ENCODE measurements around the gene MARS1.

The MARS1 gene

GRCh38 chr12:57518920-57519795, 31.3 kb downstream of the MARS1 start:
- no peak for TF ChIP-seq POLR2A (IDR thresholded peaks at IDR 0.05; ENCODE audit: low read depth, low read length)
- DNase-seq (ENCODE audit: insufficient read length, low spot score) (no peak), FAIRE-seq (no peak)

- FAIRE-seq, result no peak
- no peak for DNase-seq (ENCODE audit: insufficient read length, low spot score)
- TF ChIP-seq POLR2A (IDR thresholded peaks at IDR 0.05; ENCODE audit: low read depth, low read length), result no peak
Observed at GRCh38 chr12:57519796-57520052, 31.9 kb downstream of the MARS1 start.

- no peak for FAIRE-seq
- peak; percentile 97 for TF ChIP-seq POLR2A (IDR thresholded peaks at IDR 0.05; ENCODE audit: low read depth, low read length)
- DNase-seq (ENCODE audit: insufficient read length, low spot score), result peak; percentile 81
Observed at GRCh38 chr12:57520053-57520818, 32.4 kb downstream of the MARS1 start, which contains the start of gene DDIT3. DDIT3 (minus strand) TSS chr12:57520514; CDS start chr12:57517406, 3,108 bp downstream.

GRCh38 chr12:57521525-57522010, 33.7 kb downstream of the MARS1 start:
- no peak for TF ChIP-seq POLR2A (IDR thresholded peaks at IDR 0.05; ENCODE audit: low read depth, low read length)
- DNase-seq (ENCODE audit: insufficient read length, low spot score), result no peak
- no peak for FAIRE-seq

- no peak for FAIRE-seq
Observed at GRCh38 chr12:57522011-57522886, 34.4 kb downstream of the MARS1 start, which contains the start of gene MBD6. MBD6 (plus strand) TSS chr12:57522824; CDS start chr12:57524304, 1,480 bp downstream.

GRCh38 chr12:57522887-57523705, 35.2 kb downstream of the MARS1 start:
- FAIRE-seq (no peak), DNase-seq (ENCODE audit: insufficient read length, low spot score) (no peak)
- TF ChIP-seq POLR2A (IDR thresholded peaks at IDR 0.05; ENCODE audit: low read depth, low read length), result no peak; the same call in 1 of the 2 replicates

More at GRCh38 chr12:57522011-57522886, 34.4 kb downstream of the MARS1 start, which contains the start of gene MBD6:
- DNase-seq (ENCODE audit: insufficient read length, low spot score), result peak; percentile 95
- peak; percentile 64; the same call in 1 of the 2 replicates for TF ChIP-seq POLR2A (IDR thresholded peaks at IDR 0.05; ENCODE audit: low read depth, low read length)

GRCh38 chr12:57523706-57524614, 36.1 kb downstream of the MARS1 start:
- DNase-seq (ENCODE audit: insufficient read length, low spot score) (no peak), FAIRE-seq (no peak)
- no peak for TF ChIP-seq POLR2A (IDR thresholded peaks at IDR 0.05; ENCODE audit: low read depth, low read length)

- DNase-seq (ENCODE audit: insufficient read length, low spot score) (no peak), FAIRE-seq (no peak)
- no peak for TF ChIP-seq POLR2A (IDR thresholded peaks at IDR 0.05; ENCODE audit: low read depth, low read length)
Observed at GRCh38 chr12:57524814-57525614, 37.1 kb downstream of the MARS1 start.

- FAIRE-seq, result no peak
- no peak for TF ChIP-seq POLR2A (IDR thresholded peaks at IDR 0.05; ENCODE audit: low read depth, low read length)
Observed at GRCh38 chr12:57525615-57526383, 37.9 kb downstream of the MARS1 start.

DNA sequence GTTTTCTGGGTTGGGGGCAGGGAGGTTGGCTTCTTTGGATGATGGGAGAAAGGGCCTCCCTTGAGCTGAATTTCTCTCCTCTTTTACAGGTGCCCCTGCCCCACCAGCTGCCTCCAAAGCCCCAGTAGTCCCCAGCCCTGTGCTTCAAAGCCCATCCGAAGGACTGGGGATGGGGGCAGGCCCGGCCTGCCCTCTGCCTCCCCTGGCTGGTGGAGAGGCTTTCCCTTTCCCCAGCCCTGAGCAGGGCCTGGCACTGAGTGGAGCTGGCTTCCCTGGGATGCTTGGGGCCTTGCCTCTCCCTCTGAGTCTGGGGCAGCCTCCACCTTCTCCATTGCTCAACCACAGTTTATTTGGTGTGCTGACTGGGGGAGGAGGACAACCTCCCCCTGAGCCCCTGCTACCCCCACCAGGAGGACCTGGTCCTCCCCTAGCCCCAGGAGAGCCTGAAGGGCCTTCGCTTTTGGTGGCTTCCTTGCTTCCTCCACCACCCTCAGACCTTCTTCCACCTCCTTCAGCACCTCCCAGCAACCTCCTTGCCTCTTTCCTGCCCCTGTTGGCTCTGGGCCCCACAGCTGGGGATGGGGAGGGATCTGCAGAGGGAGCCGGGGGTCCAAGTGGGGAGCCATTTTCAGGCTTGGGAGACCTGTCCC, 38.7 kb downstream of the MARS1 start:
- DNase-seq (ENCODE audit: insufficient read length, low spot score) (no peak), FAIRE-seq (no peak)
- no peak for TF ChIP-seq POLR2A (IDR thresholded peaks at IDR 0.05; ENCODE audit: low read depth, low read length)

More at GRCh38 chr12:57525615-57526383, 37.9 kb downstream of the MARS1 start:
- no peak for DNase-seq (ENCODE audit: insufficient read length, low spot score)

All from H54 (cell line).